ENCODE measurements around the gene DHRSX. TPM values are rescaled to one million over a fixed set of nuclear protein-coding genes. Genes with fewer than 3 reads are reported as not detected.

The DHRSX gene
- total and polyA plus RNA-seq, 2 donors (not counting 3 experiments of a cell fraction or from before 2014, with no cell fraction given): 27.1 to 37.7 TPM

- Histone ChIP-seq H3K9me3 (replicated peaks; ENCODE audit: control insufficient read depth, insufficient read depth, low read length) (no peaks in the 10 kb centered on the region), H3K4me2 (ENCODE audit: insufficient read depth, low read length) (no peak overlapping the region), H3K27me3 (ENCODE audit: control insufficient read depth in 2 of 2, insufficient read depth in 2 of 2, low read length in 2 of 2) (no peaks in the 10 kb centered on the region), H3K4me1 (ENCODE audit: control insufficient read depth, extremely low read depth, insufficient read depth, low read length) (no peaks in the 10 kb centered on the region), H4K20me1 (replicated peaks; ENCODE audit: control insufficient read depth, extremely low read depth, insufficient read depth, low read length) (no peaks in the 10 kb centered on the region), H3K4me3 (replicated peaks in 1 of 3; ENCODE audit: insufficient read depth in 1 of 3, low read depth in 1 of 3, low read length in 3 of 3) (no peak overlapping the region), H3K9ac (replicated peaks; ENCODE audit: extremely low read depth, insufficient read depth, low read length) (no peak overlapping the region), H3K79me2 (ENCODE audit: control insufficient read depth, insufficient read depth, low read length) (no peaks in the 10 kb centered on the region), H2AFZ (ENCODE audit: low read depth, low read length) (no peak overlapping the region), H3K36me3 (ENCODE audit: control insufficient read depth in 2 of 2, extremely low read depth in 1 of 2, insufficient read depth in 2 of 2, low read length in 2 of 2) (no peaks in the 10 kb centered on the region), H3K27ac (ENCODE audit: insufficient read depth, low read depth, low read length) (no peak overlapping the region), H3K9me1 (replicated peaks; ENCODE audit: control insufficient read depth, extremely low read depth, insufficient read depth, low read length) (no peaks in the 10 kb centered on the region)
- DNase-seq (ENCODE audit: low read depth, low spot score) (no peak), FAIRE-seq (no peak)
- BruUV-seq (replicated peaks): no TSS peak
- dilution Hi-C loops (cut with MboI; ENCODE audit: extremely low pct_ligation_motif_present, low sequenced_read_pairs) (no loop called here), intact Hi-C loops (cut with micrococcal nuclease) (no loop called here)
- ChIA-PET POLR2A (no interaction called here), CTCF (no interaction called here)
- TF ChIP-seq POLR2AphosphoS5 (IDR thresholded peaks at IDR 0.05; ENCODE audit: insufficient read depth, low read depth, low read length) (no peak), GATA2 (IDR thresholded peaks at IDR 0.05; ENCODE audit: insufficient read depth, insufficient read length, low read depth, low read length) (no peak), MAX (IDR thresholded peaks at IDR 0.05; ENCODE audit: insufficient read depth, insufficient read length) (no peak), MYC (IDR thresholded peaks at IDR 0.05; ENCODE audit: low read depth, low read length) (no peak), JUN (IDR thresholded peaks at IDR 0.05; ENCODE audit: borderline replicate concordance, insufficient read depth, insufficient read length, low read depth) (no peak), POLR2A (IDR thresholded peaks at IDR 0.05; ENCODE audit: low read depth, low read length) (no peak), EZH2 (IDR thresholded peaks at IDR 0.05; ENCODE audit: borderline replicate concordance, low read depth, low read length, severe bottlenecking) (no peak), FOS (IDR thresholded peaks at IDR 0.05; ENCODE audit: borderline replicate concordance, insufficient read depth, low read length) (no peak), CTCF (IDR thresholded peaks at IDR 0.05; ENCODE audit: extremely low read depth in 1 of 2, insufficient read depth in 1 of 2, low read depth in 1 of 2, low read length in 2 of 2) (no peak)
Observed at GRCh38 chrX:2324151-2324550, 176.6 kb downstream of the DHRSX start.

All from endothelial cell of umbilical vein (primary cell).